Brain pericyte (primary cell): ENCODE data around the gene CACNB4.
A peak's percentile ranks its signal among the peaks of the same experiment; 100 is the strongest.
"Not testable (repeated sequence)": the region's sequence is repeated elsewhere in the genome, so short reads cannot be mapped to it uniquely, and the experiment has no call there.

Experiments used
- DNase-seq: peaks from one replicate; pipeline ENCODE4 v3.0.0-alpha.2; 2012; ENCODE audit warnings: low read depth, low spot score

Gene CACNB4

DNA sequence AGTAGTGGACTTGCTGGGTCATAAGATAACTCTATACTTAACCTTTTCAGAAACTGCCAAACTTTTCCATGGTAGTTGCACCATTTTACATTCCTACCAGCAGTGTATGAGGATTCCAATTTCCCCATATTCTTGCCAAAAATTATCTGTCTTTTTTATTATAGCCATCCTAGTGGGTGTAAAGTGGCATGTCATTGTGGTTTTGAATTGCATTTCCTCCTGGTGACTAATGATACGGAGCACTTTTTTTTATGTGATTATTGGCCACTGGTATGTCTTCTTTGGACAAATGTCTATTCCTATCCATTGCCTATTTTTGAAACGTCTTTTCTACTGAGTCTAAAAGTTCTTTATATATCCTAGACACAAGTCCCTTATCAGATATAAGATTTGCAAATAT lies 44.3 kb downstream of the CACNB4 start:
- DNase-seq, result no peak

DNA sequence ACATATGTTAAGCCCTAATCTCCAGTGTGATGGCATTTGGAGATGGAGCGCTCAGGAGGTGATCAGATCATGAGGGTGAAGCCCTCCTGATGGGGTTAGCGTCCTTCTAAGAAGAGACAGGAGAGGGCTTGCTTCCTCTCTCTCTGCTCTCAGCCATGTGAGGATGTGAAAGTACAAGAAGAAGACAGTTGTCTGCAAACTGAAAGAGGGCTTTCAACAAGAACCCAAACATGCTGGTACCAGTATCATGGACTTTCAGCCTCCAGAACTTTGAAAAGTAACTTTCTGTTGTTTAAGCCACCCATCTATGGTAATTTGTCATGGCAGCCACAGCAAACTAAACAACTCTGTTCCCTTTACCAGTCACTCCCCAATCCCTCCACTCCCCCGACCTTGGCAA lies 47.4 kb downstream of the CACNB4 start:
- no peak for DNase-seq

DNA sequence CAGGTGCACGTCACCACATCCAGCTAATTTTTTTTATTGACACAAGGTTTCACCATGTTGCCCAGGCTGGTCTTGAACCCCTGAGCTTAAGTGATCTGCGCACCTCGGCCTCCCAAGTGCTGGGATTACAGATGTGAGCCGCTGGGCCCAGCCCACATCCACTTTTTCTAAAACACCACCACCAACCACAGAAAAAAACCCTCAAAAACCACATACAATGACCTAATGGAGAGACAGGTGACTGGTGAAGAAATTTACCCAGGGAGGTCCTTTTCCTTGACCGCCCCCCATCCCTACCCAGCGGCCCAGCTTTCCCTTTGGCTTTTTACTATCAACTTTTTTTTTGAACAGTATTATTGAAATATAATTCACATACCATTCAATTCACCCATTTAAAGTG lies 47.9 kb downstream of the CACNB4 start:
- no peak for DNase-seq

DNA sequence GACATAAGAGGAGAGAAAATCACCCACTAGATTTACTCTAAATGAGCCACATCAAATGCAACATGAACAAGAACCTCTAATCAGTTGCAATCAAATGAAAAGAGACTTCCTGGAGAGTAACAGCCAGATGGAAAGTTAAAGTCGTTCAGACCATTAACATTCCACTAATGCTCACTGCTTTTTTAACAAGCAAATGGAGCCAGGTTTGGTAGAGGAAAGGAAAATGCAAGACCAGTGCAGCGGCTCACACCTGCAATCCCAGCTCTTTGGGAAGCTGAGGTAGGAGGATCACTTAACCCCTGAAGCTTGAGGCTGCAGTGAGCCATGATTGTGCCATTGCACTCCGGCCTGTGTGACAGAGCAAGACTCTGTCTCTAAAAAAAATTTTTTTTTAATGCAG lies 48.5 kb downstream of the CACNB4 start:
- DNase-seq, result no peak

DNA sequence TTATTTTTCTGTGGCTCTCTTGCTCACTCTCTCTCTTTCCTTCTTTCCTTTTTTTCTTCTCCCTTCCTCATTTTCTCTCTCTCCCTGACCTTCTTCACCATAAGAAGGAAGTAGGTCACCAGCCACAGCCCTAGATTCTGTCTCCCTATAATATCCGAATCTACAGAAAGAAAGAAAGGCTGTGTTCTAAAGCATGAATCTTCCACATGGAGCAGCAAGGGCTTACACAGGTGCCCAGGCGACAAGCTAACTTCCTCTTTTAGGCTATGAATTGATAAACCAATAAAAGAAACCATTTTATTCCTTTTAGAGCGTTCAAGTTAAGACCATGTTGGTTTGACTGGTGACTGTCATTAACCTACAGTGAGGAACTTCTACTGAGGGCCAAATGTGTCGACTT lies 49.3 kb downstream of the CACNB4 start:
- no peak for DNase-seq

DNA sequence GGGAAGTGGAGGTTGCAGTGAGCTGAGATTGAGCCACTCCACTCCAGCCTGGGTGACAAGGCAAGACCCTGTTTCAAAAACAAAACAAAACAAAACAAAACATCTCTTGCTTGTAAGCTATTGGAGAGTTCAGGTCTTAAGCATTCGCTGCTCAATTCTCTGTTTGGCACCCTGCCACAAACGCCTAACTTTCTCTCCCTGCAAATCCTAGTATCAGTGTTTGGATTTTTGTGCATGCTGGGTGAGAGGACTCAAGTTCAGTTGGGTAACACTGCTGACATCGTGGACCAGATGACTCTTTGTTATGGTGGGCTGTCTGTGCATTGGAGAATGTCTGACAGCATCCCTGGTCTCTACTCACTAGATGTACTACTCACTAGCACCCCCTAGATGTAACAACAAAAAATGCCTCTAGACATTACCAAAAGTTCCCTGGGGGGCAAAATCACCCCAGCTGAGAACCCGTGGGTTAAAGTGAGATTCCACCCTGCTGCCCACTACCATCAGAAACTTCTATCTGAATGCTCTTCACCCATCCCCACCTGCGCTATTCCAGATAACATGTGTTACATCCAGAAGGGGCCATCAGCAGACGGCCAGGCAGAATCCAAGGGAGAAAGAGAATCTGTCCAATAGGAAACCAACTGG lies 50.9 kb downstream of the CACNB4 start:
- DNase-seq, result no peak

DNA sequence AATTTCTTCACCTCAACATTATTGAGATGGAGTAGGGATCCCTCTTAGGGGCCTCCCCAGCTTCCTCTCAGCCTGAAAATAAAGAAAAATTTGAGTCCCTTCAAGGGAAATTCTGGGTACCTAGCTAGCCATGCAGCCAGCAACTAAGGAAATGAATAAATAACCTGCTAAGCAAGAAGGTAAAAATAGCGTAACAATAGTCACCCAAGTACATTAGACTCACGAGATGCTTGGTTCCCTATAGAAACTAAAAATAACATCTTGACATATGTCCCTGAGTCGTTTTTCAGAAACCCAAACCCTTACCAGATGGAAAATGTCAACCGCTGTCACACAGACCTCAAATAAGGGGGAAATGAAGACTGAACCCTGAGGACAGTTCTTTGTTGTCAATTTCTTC lies 51.9 kb downstream of the CACNB4 start:
- DNase-seq, result no peak

DNA sequence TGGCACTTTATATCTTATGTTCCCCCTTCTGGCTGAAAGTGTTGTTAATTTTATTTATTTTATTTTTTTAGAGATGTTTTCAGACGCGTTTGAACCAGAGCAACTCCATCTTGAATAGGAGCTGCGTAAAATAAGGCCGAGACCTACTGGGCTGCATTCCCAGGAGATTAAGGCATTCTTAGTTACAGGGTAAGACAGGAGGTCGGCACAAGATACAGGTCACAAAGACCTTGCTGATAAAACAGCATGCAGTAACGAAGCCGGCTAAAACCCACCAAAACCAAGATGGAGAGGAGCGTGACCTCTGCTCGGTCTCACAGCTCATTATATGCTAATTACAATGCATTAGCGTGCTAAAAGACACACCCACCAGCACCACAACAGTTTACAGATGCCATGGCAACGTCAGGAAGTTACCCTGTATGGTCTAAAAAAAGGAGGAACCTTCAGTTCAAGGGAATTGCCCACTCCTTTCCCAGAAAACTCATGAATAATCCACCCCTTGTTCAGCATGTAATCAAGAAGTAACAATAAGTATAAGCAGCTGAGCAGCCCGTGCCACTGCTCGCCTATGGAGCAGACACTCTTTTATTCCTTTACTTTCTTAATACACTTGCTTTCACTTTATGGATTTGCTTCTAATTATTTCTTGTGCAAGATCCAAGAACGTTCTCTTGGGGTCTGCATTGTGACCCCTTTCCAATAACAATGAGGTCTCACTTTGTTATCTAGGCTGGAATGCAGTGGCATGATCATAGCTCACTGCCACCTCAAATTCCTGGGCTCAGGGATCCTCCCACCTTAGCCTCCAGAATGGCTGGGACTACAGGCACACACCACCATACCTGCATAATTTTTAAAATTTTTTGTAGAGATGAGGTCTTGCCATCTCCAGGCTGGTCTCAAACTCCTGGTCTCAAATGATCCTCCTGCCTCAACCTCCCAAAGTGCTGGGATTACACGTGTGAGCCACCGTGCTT lies 55.9 kb downstream of the CACNB4 start:
- no peak for DNase-seq

DNA sequence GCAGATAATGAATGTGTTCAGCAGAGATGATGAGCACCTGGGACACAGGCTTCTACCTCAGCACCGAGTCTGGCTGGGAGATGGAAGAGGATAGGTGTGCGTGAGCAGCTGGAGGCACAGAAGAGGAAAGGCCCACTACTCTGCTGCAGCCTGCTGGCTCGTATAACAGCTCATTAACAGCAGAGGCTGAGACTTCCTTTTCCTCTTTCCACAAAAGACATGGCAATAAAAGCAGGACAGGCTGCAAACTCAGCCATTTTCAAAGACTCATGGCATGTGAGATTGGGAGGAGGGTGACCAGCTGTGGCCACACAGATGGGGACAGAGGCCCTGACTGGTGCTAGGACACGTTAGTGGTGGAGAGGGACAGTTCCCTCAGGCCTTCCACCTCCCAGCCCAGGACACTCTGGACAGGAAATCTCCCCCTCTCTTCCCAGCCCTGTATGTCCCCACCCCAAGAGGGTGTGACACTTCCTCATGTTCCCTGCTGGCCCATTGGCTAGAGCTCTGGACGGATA lies 60.3 kb downstream of the CACNB4 start:
- no peak for DNase-seq

DNA sequence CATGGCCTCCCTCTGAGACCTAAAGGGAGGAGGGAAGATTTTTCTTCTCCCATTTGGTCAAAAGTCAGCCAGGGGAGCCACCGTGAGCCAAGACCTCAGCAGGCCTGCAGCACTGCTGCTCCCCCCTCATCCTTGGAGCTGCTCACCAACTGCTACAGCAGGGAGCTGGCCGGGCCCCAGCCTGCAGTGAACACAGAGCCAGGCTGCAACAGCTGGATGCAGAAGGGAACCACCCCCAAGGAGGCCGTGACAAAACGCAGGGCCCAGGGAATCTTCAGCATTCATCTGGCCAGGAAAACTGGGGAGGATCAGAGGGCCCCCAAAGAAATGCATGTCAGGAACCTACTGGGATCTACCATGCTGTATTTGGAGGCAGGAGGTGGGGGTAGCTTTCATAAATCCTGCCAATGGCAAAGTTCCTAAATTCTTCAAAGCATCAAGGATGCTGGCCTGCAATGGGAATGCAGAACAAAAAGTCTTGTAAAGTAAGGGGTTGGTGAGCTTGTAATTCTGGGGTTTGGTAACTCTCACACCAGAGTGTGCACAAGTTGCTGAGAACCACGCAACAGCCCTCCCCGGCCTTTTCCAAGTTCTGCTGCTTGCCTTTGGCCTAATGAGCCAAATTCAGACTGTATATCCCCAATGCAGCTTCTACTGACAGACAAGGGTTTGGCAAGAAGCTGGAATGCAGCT lies 61.0 kb downstream of the CACNB4 start:
- no peak for DNase-seq

DNA sequence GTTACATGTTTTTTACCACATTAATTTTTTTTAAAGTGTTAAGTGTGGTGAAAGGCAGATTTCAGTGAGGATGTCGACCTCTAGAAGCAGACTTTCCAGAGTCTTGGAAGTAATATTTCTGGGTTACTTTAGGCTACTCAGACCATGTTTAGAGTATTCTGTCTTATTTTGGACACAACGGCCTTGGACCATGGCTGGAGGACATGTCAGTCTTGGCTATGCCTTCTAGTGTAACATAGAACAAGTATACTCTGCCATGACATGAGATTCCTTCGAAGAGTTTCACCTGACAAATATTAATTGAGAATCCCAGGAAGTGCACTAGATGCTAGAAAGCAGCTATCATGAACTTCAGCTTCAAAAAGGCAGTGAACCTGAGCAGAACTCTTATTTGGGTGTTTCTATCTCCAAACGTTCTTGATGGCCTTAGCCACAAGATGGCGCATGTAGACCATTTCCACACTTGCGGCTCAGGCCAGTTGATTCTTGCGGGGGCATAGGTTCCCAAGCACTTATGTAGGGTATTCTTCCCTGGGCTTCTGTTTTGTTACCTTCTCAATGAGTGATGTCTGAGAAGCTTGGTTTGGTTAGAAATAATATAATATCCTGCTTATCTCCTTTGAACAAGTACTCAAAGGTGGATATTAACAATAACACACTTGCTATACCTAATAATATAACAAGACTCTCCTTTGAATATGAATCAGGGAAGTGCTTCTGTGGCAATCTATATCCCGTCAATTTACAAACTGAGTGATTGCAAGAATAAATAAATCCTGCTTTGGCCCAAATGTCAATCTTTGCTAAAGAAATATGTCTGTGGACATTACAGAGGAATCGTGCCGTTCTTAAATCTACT lies 62.0 kb downstream of the CACNB4 start:
- DNase-seq, result peak; percentile 22

DNA sequence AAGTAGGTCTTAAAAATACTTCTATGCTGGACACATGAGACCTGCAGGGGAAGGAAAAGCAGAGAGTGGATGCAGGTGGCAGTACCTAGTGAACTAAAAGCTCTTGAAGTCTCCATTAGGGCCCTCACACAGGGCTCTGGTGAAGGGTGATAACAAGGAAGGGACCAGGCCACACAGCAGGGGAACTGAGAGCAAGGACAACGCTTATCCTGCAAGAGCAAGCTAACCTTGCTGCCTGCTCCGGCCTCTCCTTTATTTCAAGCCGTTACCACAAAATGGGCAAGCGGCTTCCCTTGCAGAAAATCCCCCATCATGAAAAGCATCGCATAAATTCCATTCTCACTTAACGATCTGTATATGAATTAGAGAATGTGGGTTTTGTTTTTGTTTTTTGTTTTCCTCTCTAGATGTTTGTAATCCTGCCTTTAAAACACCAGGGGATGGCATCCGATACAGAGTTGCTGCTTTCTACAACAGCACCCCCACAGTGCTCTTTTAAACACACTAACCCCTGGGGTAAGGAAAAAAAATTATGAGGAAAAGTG lies 64.5 kb downstream of the CACNB4 start:
- DNase-seq, result no peak

DNA sequence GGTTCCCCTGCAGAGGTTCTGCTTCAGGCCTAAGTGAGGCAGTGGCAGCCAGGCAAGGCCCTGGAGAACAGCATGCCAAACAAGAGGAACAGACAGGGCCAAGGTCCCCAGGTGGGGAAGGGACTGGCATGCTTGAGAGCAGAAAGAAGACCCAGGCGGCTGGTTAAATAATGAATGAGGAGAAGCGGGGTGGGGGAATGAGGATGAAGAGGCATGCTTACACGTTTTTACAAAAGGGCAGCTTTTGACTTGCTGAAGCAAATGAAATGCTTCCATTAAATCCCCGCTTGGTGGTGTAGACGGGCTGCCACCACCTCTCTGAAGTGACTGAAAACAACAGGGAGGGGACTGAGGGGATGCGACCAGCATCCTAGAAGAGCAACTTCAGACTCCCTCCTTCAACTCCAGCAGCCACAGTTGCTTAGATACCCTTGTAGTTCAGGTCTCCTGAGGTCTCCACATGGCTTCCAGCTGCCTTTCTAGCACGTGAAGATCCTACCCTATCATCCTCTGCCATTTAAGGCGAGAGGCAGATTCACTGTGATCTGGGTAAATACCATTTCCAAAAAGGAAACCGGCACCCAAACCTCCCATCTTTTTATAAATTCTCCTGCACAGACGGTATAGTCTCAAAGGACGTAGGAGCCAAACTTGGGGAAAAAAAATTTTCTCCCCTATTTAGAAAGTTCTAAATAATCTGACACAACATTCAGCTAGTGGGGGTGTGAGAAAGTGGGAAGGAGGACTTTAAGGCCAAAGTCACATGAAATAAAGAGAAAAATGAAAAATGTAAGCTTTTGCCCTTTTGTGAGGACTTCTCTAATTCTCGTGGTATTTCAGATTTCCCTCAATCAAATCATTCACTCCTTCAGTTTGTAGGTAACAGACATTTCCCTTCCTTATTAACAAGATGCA lies 65.6 kb downstream of the CACNB4 start:
- no peak for DNase-seq

DNA sequence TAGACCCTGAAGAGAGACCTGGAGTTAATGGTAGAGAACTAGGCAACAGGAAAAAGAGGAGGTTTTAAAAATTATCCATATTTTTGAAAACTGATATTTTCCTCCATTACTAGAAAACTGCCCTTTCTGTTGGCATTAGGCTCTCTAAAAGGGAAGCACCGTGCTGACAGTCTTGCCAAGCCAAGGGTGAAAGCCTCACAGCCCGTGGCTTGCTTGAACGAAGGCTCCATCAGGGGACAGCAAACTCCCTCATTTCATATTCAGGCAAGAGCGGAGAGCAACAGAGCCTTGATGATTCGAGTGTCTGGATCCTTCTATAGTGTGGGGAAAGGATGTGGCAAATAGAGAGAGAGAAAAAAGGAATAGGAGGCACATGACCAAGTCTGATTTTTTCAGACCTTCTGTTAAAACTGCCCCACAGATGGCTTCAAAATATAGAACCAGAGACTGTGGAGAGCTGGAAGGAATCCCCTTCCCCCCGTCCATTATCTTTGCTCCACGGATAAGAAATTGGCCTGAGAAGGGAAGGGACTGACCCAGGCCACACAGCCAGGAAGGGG lies 67.0 kb downstream of the CACNB4 start:
- DNase-seq, result no peak

DNA sequence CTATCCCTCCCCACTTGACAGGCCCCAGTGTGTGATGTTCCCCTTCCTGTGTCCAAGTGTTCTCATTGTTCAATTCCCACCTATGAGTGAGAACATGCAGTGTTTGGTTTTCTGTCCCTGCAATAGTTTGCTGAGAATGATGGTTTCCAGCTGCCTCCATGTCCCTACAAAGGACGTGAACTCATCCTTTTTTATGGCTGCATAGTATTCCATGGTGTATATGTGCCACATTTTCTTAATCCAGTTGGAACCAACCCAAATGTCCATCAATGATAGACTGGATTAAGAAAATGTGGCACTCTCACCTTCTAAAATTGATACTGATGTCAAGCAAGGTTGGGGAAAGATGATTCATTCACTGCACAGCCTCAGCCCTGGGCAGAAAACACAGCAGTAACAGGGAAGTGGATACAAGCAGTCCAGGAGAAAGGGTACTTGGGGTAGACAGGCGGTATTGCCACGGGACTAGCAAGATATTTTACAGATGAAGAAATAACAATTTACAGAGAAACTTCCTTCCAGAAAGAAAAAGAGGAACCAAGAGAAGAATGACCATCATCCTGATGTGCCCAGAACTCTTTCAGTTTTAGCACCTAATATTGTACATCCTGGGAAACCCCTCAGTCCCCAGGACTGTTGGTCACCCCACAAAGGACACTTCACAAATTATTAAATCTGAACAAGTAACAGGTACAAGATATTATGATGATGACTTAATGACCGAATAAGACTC lies 68.1 kb downstream of the CACNB4 start:
- not testable (repeated sequence) for DNase-seq

DNA sequence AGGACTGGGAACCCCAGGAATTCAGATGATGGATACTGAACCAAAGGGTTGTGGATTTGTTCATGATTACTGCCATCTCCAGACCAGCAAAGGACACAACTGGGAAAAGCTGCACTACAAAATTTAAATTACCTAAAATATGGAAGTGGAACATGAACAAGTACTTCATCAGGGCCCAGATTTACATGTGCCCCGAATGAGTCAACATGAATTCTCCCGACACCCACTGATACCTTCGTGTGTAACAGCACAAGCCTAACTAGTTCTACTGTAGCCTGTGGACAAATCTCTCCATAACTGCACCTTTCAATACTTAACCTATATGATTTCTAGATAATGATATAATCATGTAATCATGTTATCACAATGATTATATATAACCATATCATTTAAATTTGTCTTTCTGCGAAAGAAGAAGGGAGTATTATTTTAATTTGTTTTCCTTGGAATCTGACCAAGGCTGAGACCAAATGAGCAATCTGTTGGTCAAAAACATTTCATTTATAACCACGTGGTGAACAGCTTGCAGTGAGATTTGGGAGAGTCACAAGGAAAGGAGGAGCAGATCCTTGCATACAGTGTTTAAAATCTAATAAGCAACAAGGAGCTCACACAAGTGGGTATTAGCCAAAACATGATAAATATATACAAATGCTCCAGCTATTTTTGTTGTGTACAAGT lies 70.5 kb downstream of the CACNB4 start:
- DNase-seq, result no peak

DNA sequence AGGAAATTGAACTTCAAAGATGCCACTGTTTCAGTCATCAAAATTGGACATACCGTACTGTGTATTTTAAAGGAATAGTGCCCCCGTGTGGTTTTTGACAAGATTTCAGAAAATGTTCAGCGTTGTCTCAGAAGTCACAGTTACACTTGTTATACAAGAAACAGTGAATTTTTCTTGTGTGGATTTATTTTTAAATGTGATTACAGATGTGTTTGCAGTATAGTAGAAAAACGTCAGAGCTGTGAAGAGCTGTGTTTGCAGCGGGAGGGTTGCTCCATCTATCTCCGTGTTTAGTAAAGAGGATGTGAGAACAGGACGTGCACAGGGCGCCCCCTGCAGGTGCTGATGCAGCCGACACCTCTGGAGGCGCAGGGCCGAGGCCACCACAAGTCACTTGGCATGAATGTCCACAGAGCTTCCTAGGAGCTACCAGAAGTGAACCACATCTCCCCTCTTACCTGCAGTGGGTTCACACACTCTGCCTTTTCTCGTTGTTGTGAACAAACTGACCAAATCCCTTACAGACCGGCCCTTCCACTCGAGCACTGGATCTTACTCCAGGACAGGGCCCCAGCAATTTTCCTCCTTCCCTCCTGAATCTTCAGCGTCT lies 73.1 kb downstream of the CACNB4 start:
- peak; percentile 34 for DNase-seq

DNA sequence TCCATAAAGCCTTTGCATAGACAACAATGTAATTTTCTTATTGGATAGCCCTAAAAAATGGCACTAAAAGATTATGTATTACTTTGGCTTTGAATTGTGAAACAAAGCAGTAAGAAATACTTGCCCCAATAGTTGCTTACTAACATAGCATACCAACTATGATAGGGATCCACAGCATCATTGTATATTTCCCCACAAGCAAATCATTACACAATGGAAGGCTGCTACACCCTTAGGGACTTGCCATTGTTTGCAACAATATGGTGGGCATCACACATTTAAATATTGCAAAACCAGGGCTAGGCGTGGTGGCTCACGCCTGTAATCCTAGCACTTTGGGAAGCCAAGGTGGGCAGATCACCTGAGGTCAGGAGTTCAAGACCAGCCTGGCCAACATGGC lies 74.4 kb downstream of the CACNB4 start:
- DNase-seq, result no peak
